ENCODE measurements around the gene SLC35F5. TPM values are rescaled to one million over a fixed set of nuclear protein-coding genes. Genes with fewer than 3 reads are reported as not detected.
A peak's percentile ranks its signal among the peaks of the same experiment; 100 is the strongest.

SLC35F5 gene
- total RNA-seq, result 34.3 and 48.3 TPM in 2 replicates

DNA sequence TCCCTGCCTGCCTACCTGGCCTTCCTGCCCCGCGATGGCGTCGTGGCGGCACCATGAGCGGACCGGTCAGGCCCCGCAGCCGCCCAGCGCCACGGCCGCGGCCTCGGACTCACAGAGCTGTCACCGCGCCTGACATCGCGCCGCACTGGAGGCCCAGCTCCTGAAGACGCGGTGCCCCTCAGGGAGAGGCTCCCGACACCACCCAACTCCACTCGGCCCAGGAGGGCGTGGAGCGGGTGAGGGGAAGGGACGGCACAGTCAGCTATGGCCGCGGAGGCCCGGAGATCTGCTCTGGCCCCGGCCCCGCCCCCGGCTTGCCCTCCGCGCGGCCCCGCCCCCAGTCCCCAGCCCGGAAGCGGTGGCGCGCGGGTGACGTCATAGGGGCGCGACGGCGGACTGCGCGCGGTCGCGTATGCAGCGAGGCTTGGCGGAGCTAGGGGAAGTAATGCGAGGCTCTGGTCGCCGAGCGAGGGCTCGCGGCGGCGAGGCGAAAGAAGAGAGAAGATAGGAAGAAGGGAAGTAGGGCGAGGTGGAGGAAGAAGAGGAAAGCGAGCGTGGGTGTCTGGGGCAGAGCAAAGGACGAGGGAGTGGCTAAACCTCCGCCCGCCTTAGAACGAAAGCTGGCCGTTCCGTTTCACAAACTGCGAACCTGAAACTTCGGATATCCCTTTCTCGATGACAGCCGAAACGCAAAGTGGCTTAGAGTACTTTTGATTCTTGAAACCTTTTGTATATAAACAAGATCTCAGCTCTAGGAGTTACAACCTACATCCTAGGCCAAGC lies at the start of gene SLC35F5:
Gene SLC35F5, minus strand, starts transcription at position 288 of the 783 bp plus-strand sequence. Its CDS starts 233 bp downstream, at position 55.
- Mint-ChIP-seq H3K27ac (peak within 1 kb of the TSS; percentile 96), H3K9me3 (no peaks in the 10 kb centered on the region), H3K4me3 (peak within 1 kb of the TSS; percentile 88), H3K4me1 (peaks cover 38% of the 10 kb centered on the region), H3K27me3 (no peaks in the 10 kb centered on the region), H3K36me3 (ENCODE audit: low read depth) (peaks cover 22% of the 10 kb centered on the region)
- no peak for TF ChIP-seq CTCF (IDR thresholded peaks at IDR 0.05)
- ChIA-PET CTCF (interaction anchor here (1.1 to 1.3 kb wide), 6 partner anchors 130 to 793 kb away, joined by 3 read pairs; partner anchors contain the start of gene ACTR3), POLR2A (interaction anchor here (0.6 to 2.3 kb wide), 36 partner anchors 10 to 582 kb away, joined by 3 to 191 read pairs (median 5); partner anchors contain the start of gene ACTR3)
- peak; percentile 83 for ATAC-seq (ENCODE audit: low read depth)
- intact Hi-C loops (cut with micrococcal nuclease), result loop anchor here (1.0 to 5.0 kb wide), 6 partner anchors 35 to 186 kb away; partner anchors contain the start of gene ACTR3
- peak; percentile 100 for DNase-seq

- ChIA-PET POLR2A (no interaction called here), CTCF (no interaction called here)
- H3K27ac Mint-ChIP-seq, result no peak overlapping the region
- H3K36me3 Mint-ChIP-seq (ENCODE audit: low read depth), result no peaks in the 10 kb centered on the region
- ATAC-seq (ENCODE audit: low read depth) (no peak), DNase-seq (no peak)
- H3K4me1 Mint-ChIP-seq, result peaks cover 10% of the 10 kb centered on the region
- TF ChIP-seq CTCF (IDR thresholded peaks at IDR 0.05), result no peak
- intact Hi-C loops (cut with micrococcal nuclease), result no loop called here
- no peaks in the 10 kb centered on the region for H3K9me3 Mint-ChIP-seq
- H3K4me3 Mint-ChIP-seq, result no peak overlapping the region
- no peaks in the 10 kb centered on the region for H3K27me3 Mint-ChIP-seq
Measured at GRCh38 chr2:113799375-113799774, 42.9 kb upstream of the SLC35F5 start.

DNA sequence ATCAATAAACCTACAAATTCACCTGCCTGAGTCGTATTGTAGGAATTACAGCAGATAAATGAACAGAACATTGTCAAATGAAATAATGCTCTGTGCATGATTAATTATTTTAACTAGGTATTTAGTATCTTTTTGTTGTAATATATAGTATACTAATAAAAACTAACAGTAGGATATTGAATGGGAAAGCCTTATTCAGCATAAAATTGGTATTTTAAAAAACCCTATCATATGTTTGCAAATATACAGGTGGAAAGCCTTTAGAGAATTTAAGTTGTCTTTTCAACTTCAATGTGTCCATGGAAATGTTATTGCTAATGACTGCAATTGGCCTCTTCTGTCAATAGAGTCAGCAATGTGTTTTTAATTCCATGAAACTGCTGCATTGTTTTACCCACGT lies 40.8 kb upstream of the SLC35F5 start:
- Mint-ChIP-seq H3K27ac (no peak overlapping the region), H3K27me3 (no peaks in the 10 kb centered on the region), H3K4me1 (peaks cover 15% of the 10 kb centered on the region), H3K9me3 (no peaks in the 10 kb centered on the region), H3K36me3 (ENCODE audit: low read depth) (no peaks in the 10 kb centered on the region), H3K4me3 (no peak overlapping the region)
- intact Hi-C loops (cut with micrococcal nuclease), result no loop called here
- ChIA-PET CTCF (no interaction called here), POLR2A (no interaction called here)
- TF ChIP-seq CTCF (IDR thresholded peaks at IDR 0.05), result no peak
- ATAC-seq (ENCODE audit: low read depth), result no peak
- no peak for DNase-seq

DNA sequence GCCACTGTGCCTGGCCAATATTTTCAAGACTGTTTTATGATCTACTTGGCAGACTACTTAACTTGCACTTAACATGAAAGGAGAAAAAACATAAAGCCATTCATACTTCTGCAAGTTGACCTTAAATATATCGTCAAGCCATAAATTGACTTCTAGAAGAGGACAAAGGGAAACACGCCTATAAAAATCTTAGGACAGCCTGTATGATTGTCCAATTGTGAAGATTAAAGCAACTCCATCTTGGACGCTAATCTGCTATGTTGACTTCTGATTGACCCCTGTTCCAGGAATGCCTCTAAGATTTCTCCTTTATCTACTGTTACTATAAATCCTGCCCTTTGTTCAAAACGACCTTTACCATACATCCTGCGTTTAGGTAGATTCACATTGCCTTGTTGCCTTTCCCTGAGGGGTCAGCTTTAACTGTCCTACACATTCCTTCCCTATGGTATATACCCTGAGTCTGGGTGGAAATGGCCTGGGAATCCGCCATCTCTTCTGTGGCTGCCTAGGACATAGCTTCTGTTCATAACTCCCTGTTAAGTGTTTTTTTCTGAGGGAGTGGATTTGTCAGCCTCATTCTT lies 40.2 kb upstream of the SLC35F5 start:
- TF ChIP-seq CTCF (IDR thresholded peaks at IDR 0.05), result no peak
- Mint-ChIP-seq H3K27ac (no peak overlapping the region), H3K4me3 (no peak overlapping the region), H3K36me3 (ENCODE audit: low read depth) (no peaks in the 10 kb centered on the region), H3K4me1 (peaks cover 20% of the 10 kb centered on the region), H3K27me3 (no peaks in the 10 kb centered on the region), H3K9me3 (no peaks in the 10 kb centered on the region)
- ChIA-PET POLR2A (no interaction called here), CTCF (no interaction called here)
- intact Hi-C loops (cut with micrococcal nuclease), result no loop called here
- no peak for ATAC-seq (ENCODE audit: low read depth)
- DNase-seq, result no peak

DNA sequence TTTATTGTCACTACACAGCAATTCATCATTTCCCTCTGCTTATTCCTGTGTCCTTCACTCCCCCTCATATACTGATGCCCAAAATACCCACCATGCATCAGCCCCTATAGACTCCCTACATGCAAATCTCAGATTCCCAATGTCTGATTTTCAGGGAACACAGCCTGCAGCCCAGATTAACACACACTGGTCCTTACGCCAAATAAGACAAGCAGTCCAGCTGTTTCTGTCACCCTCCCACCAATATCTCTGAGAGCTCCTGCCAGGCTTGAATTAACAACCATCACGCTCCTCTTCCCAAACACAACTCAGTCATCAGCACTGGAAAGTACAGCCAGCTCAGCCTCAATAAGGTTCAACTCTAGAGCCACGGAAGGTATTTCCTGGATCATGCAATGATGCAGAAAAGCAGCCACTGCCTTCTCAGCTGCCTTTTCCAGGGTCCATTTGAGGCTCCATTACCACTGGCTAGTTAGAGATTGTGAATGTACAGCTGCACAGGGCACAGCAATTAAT lies 39.0 kb upstream of the SLC35F5 start:
- Mint-ChIP-seq H3K4me1 (peaks cover 31% of the 10 kb centered on the region), H3K27ac (no peak overlapping the region), H3K27me3 (no peaks in the 10 kb centered on the region), H3K36me3 (ENCODE audit: low read depth) (no peaks in the 10 kb centered on the region), H3K9me3 (no peaks in the 10 kb centered on the region), H3K4me3 (no peak overlapping the region)
- ChIA-PET POLR2A (no interaction called here), CTCF (no interaction called here)
- intact Hi-C loops (cut with micrococcal nuclease), result no loop called here
- ATAC-seq (ENCODE audit: low read depth) (no peak), DNase-seq (no peak)
- no peak for TF ChIP-seq CTCF (IDR thresholded peaks at IDR 0.05)
